Calu3 (cell line): ENCODE data around the gene GMDS. TPM values are rescaled to one million over a fixed set of nuclear protein-coding genes. Genes with fewer than 3 reads are reported as not detected.

ENCODE experiments used
- BruUV-seq: library from RNA; stranded (reverse); fragments of 400-500 nt; replicated peaks from 2 replicates; lab custom pipeline; 2021; lab: Mats Ljungman, UMichigan
- CTCF ChIA-PET: fragments of 300-600 bp; sonication (Branson Sonifier 250); formaldehyde crosslinking; loops from one replicate; lab custom pipeline; 2022; ENCODE audit warnings: antibody characterized with exemption; lab: Charles Lee
- DNase-seq: peaks from one replicate; pipeline ENCODE4 v3.0.0; 2022
- H3K27ac Mint-ChIP-seq: one replicate; pipeline ENCODE4 v1.8.0; 2022; ENCODE audit warnings: mixed read lengths; ENCODE audit not compliant: unreplicated experiment
- H3K27me3 Mint-ChIP-seq: one replicate; pipeline ENCODE4 v1.8.0; 2022; ENCODE audit warnings: mixed read lengths; ENCODE audit not compliant: unreplicated experiment
- H3K36me3 Mint-ChIP-seq: one replicate; pipeline ENCODE4 v1.8.0; 2022; ENCODE audit warnings: mild to moderate bottlenecking, moderate library complexity, mixed read lengths; ENCODE audit not compliant: insufficient read depth, unreplicated experiment
- H3K4me1 Mint-ChIP-seq: one replicate; pipeline ENCODE4 v1.8.0; 2022; ENCODE audit warnings: mild to moderate bottlenecking, low read depth, mixed read lengths; ENCODE audit not compliant: unreplicated experiment
- H3K4me3 Mint-ChIP-seq: one replicate; pipeline ENCODE4 v1.8.0; 2022; ENCODE audit warnings: mild to moderate bottlenecking, low read depth, moderate library complexity, mixed read lengths; ENCODE audit not compliant: unreplicated experiment
- H3K9me3 Mint-ChIP-seq: one replicate; pipeline ENCODE4 v1.8.0; 2022; ENCODE audit warnings: low read depth, mixed read lengths; ENCODE audit not compliant: unreplicated experiment
- CTCF ChIP-seq: fragments of 200-600 bp; IDR thresholded peaks from one replicate; pipeline ENCODE4 v1.8.0; 2022; ENCODE audit warnings: antibody characterized with exemption; ENCODE audit not compliant: unreplicated experiment
- intact Hi-C: fragments of 100-400 bp; cut with micrococcal nuclease; formaldehyde crosslinking; loops from one replicate; pipeline ENCODE4 v1.10.0; 2022; ENCODE audit not compliant: unreplicated experiment
- total RNA-seq: library from RNA; stranded (reverse); gene quantifications from 2 replicates; pipeline ENCODE4 v1.2.3, GENCODE V29; 2022

GMDS gene
- total RNA-seq, 1 experiment from 2014 or later: 58.2 TPM

DNA sequence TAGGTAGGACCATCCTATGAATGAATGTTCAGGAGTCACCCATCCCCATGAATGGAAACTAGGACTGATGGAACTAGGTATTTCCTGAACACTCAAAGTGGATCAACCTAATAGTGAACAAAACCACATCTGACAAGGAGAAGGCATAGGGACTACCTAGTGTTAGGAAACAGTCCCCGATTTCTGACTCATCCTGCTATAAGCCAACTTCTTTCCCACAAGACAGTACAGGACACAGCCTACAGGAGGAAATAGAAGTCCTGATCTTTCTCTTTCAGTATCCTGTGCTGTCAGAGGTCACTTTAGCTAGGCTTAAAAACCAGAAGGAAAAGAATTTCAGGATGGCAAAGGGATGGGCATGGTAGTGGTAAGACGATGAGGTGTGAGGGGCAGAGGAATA is 19.5 kb upstream of the GMDS start:
- Mint-ChIP-seq H3K4me1 (peaks cover 23% of the 10 kb centered on the region), H3K9me3 (peaks cover 10% of the 10 kb centered on the region), H3K27me3 (no peaks in the 10 kb centered on the region), H3K36me3 (no peaks in the 10 kb centered on the region), H3K27ac (no peak overlapping the region), H3K4me3 (no peak overlapping the region)
- no peak for DNase-seq
- BruUV-seq: no TSS peak
- CTCF ChIA-PET: no interaction called here
- TF ChIP-seq CTCF: no peak
- intact Hi-C loops: no loop called here

- CTCF ChIA-PET: no interaction called here
- no peaks in the 10 kb centered on the region for H3K36me3 Mint-ChIP-seq
Measured at GRCh38 chr6:2263896-2264295, 18.5 kb upstream of the GMDS start.

DNA sequence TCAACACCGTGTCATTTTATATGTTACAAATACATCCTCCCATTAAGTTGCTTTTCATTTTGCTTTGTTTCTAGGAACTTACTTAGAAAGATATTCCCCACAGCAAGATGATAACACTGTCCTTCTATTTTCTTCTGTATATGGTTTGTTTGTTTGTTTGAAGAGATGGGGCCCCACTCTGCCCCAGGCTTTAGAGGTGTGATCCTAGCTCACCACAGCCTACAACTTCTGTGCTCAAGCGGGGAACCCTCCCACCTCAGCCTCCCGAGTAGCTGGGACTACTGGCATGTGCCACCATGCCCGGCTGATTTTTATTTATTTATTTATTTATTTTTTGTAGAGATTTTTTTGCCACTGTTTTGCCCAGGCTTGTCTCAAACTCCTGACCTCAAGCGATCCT is 14.2 kb upstream of the GMDS start:
- peaks cover 3% of the 10 kb centered on the region for H3K9me3 Mint-ChIP-seq
- CTCF ChIA-PET: interaction anchor here (0.7 to 1.2 kb wide), 4 partner anchors 23 to 934 kb away, joined by 3 to 6 read pairs (median 6); no protein-coding TSS in a partner anchor
- DNase-seq: no peak
- H3K4me1 Mint-ChIP-seq: peaks cover 29% of the 10 kb centered on the region
- peak overlapping the region; percentile 73 for H3K27ac Mint-ChIP-seq
- no peak for TF ChIP-seq CTCF
- H3K4me3 Mint-ChIP-seq: peak overlapping the region; percentile 12
- no peaks in the 10 kb centered on the region for H3K36me3 Mint-ChIP-seq
- intact Hi-C loops: no loop called here
- no peaks in the 10 kb centered on the region for H3K27me3 Mint-ChIP-seq
- BruUV-seq: no TSS peak

More at GRCh38 chr6:2263896-2264295, 18.5 kb upstream of the GMDS start:
- no TSS peak for BruUV-seq
- Mint-ChIP-seq H3K27me3 (no peaks in the 10 kb centered on the region), H3K9me3 (peaks cover 10% of the 10 kb centered on the region), H3K4me3 (no peak overlapping the region), H3K27ac (no peak overlapping the region), H3K4me1 (peaks cover 32% of the 10 kb centered on the region)
- TF ChIP-seq CTCF: no peak
- no peak for DNase-seq
- intact Hi-C loops: no loop called here

- H3K36me3 Mint-ChIP-seq: no peaks in the 10 kb centered on the region
- H3K27me3 Mint-ChIP-seq: no peaks in the 10 kb centered on the region
- H3K4me1 Mint-ChIP-seq: peaks cover 29% of the 10 kb centered on the region
- peak; percentile 17 for DNase-seq
- no peak for TF ChIP-seq CTCF
- H3K9me3 Mint-ChIP-seq: peaks cover 3% of the 10 kb centered on the region
- peak overlapping the region; percentile 73 for H3K27ac Mint-ChIP-seq
- intact Hi-C loops: no loop called here
- CTCF ChIA-PET: interaction anchor here (1.0 kb wide), 1 partner anchor 9 kb away, joined by 4 read pairs; no protein-coding TSS in a partner anchor
- peak overlapping the region; percentile 12 for H3K4me3 Mint-ChIP-seq
- BruUV-seq: no TSS peak
Measured at GRCh38 chr6:2259002-2259494, 13.6 kb upstream of the GMDS start.
